ENCODE data around the gene SMAD3.

- TF ChIP-seq CTCF (conservative IDR thresholded peaks at IDR 0.05 in 1 of 2, IDR thresholded peaks at IDR 0.05 in 1 of 2; ENCODE audit: extremely low read depth in 1 of 2, insufficient read depth in 1 of 2, low read depth in 1 of 2, low read length in 2 of 2) (no peak), EZH2 (IDR thresholded peaks at IDR 0.05; ENCODE audit: borderline replicate concordance, low read length) (no peak)
These were observed 77.3 kb downstream of the SMAD3 start for GRCh38 chr15:67142767-67143100.
